ENCODE results near the gene RASGRF2. TPM values are rescaled to one million over a fixed set of nuclear protein-coding genes. Genes with fewer than 3 reads are reported as not detected.

Gene RASGRF2
- polyA plus RNA-seq, 1 donor from 2014 or later, result 0.42 TPM

GRCh38 chr5:81125959-81126358, 165.8 kb downstream of the RASGRF2 start:
- no peak overlapping the region for H3K4me3 ChIP-seq (ENCODE audit: low read length)
- TF ChIP-seq TAF1 (IDR thresholded peaks at IDR 0.05; ENCODE audit: low read depth) (no peak), RAD21 (conservative IDR thresholded peaks at IDR 0.05) (no peak), EZH2 (IDR thresholded peaks at IDR 0.05; ENCODE audit: borderline replicate concordance, insufficient read depth, low read length, poor library complexity, severe bottlenecking) (no peak), EP300 (conservative IDR thresholded peaks at IDR 0.05; ENCODE audit: poor library complexity, severe bottlenecking) (no peak), REST (IDR thresholded peaks at IDR 0.05; ENCODE audit: borderline replicate concordance) (no peak), MXI1 (conservative IDR thresholded peaks at IDR 0.05; ENCODE audit: poor library complexity, severe bottlenecking) (no peak), CTCF (IDR thresholded peaks at IDR 0.05; ENCODE audit: poor library complexity, severe bottlenecking) (no peak), SMC3 (conservative IDR thresholded peaks at IDR 0.05; ENCODE audit: poor library complexity) (no peak), POLR2AphosphoS5 (IDR thresholded peaks at IDR 0.05) (no peak)

GRCh38 chr5:81128416-81128815, 168.3 kb downstream of the RASGRF2 start:
- Histone ChIP-seq H3K4me3 (ENCODE audit: low read length) (no peak overlapping the region), H3K36me3 (ENCODE audit: insufficient read depth, low read length) (no peaks in the 10 kb centered on the region), H3F3A (ENCODE audit: insufficient read depth, low read length, poor library complexity, severe bottlenecking) (no peaks in the 10 kb centered on the region), H2AFZ (ENCODE audit: low read depth, low read length) (no peak overlapping the region), H3K9me2 (ENCODE audit: insufficient read depth, low read length) (no peaks in the 10 kb centered on the region), H3K27ac (ENCODE audit: low read length) (no peak overlapping the region), H3K9ac (ENCODE audit: low read length) (no peak overlapping the region), H3K27me3 (ENCODE audit: insufficient read depth, low read depth, low read length) (no peaks in the 10 kb centered on the region), H3K4me2 (ENCODE audit: low read length) (no peak overlapping the region), H3K9me3 (ENCODE audit: low read length) (no peaks in the 10 kb centered on the region), H4K20me1 (ENCODE audit: insufficient read depth) (no peaks in the 10 kb centered on the region), H3K79me2 (replicated peaks; ENCODE audit: insufficient read depth, low read length) (no peaks in the 10 kb centered on the region)
- TF ChIP-seq SMC3 (conservative IDR thresholded peaks at IDR 0.05; ENCODE audit: poor library complexity), result no peak
- no peak for TF ChIP-seq TAF1 (IDR thresholded peaks at IDR 0.05; ENCODE audit: low read depth)
- no peak for TF ChIP-seq POLR2AphosphoS5 (IDR thresholded peaks at IDR 0.05)
- TF ChIP-seq EP300 (conservative IDR thresholded peaks at IDR 0.05; ENCODE audit: poor library complexity, severe bottlenecking), result no peak
- no peak for TF ChIP-seq EZH2 (IDR thresholded peaks at IDR 0.05; ENCODE audit: borderline replicate concordance, insufficient read depth, low read length, poor library complexity, severe bottlenecking)
- TF ChIP-seq RAD21 (conservative IDR thresholded peaks at IDR 0.05), result no peak
- TF ChIP-seq REST (IDR thresholded peaks at IDR 0.05; ENCODE audit: borderline replicate concordance), result no peak
- no peak for TF ChIP-seq CTCF (IDR thresholded peaks at IDR 0.05; ENCODE audit: poor library complexity, severe bottlenecking)
- no peak for TF ChIP-seq MXI1 (conservative IDR thresholded peaks at IDR 0.05; ENCODE audit: poor library complexity, severe bottlenecking)

More at GRCh38 chr5:81125959-81126358, 165.8 kb downstream of the RASGRF2 start:
- H3K27me3 ChIP-seq (ENCODE audit: insufficient read depth, low read depth, low read length), result no peaks in the 10 kb centered on the region
- no peak overlapping the region for H3K4me2 ChIP-seq (ENCODE audit: low read length)
- H3K27ac ChIP-seq (ENCODE audit: low read length), result no peak overlapping the region
- no peaks in the 10 kb centered on the region for H4K20me1 ChIP-seq (ENCODE audit: insufficient read depth)
- no peaks in the 10 kb centered on the region for H3F3A ChIP-seq (ENCODE audit: insufficient read depth, low read length, poor library complexity, severe bottlenecking)
- no peak overlapping the region for H2AFZ ChIP-seq (ENCODE audit: low read depth, low read length)
- H3K36me3 ChIP-seq (ENCODE audit: insufficient read depth, low read length), result no peaks in the 10 kb centered on the region
- no peaks in the 10 kb centered on the region for H3K9me2 ChIP-seq (ENCODE audit: insufficient read depth, low read length)
- no peaks in the 10 kb centered on the region for H3K79me2 ChIP-seq (replicated peaks; ENCODE audit: insufficient read depth, low read length)
- H3K9me3 ChIP-seq (ENCODE audit: low read length), result no peaks in the 10 kb centered on the region
- H3K9ac ChIP-seq (ENCODE audit: low read length), result no peak overlapping the region
